ENCODE measurements around the gene CD1D.
"Not testable (repeated sequence)": the region's sequence is repeated elsewhere in the genome, so short reads cannot be mapped to it uniquely, and the experiment has no call there.

Gene CD1D

GRCh38 chr1:158180741-158181576 is at the start of gene CD1D:
Gene CD1D (plus strand): TSS chr1:158180895. CDS start chr1:158181102, 207 bp downstream.
- DNase-seq: peak; percentile 23

GRCh38 chr1:158131217-158131616 is 49.5 kb upstream of the CD1D start:
- no peak for DNase-seq

- no peak for DNase-seq
Observed at GRCh38 chr1:158140764-158141192, 39.9 kb upstream of the CD1D start.

- no peak for DNase-seq
Observed at GRCh38 chr1:158145173-158145719, 35.4 kb upstream of the CD1D start.

- DNase-seq: no peak
Observed at GRCh38 chr1:158146165-158146564, 34.5 kb upstream of the CD1D start.

GRCh38 chr1:158146739-158147138 is 34.0 kb upstream of the CD1D start:
- DNase-seq: no peak

- DNase-seq: no peak
Observed at GRCh38 chr1:158147401-158147800, 33.3 kb upstream of the CD1D start.

GRCh38 chr1:158147869-158148268 is 32.8 kb upstream of the CD1D start:
- DNase-seq: peak; percentile 24

- no peak for DNase-seq
Observed at GRCh38 chr1:158148468-158148867, 32.2 kb upstream of the CD1D start.

- no peak for DNase-seq
Observed at GRCh38 chr1:158149175-158149574, 31.5 kb upstream of the CD1D start.

GRCh38 chr1:158149577-158150269 is 31.0 kb upstream of the CD1D start:
- DNase-seq: peak; percentile 85

GRCh38 chr1:158150523-158150922 is 30.2 kb upstream of the CD1D start:
- no peak for DNase-seq

GRCh38 chr1:158153179-158153578 is 27.5 kb upstream of the CD1D start:
- DNase-seq: no peak

- DNase-seq: no peak
Observed at GRCh38 chr1:158153746-158154444, 26.8 kb upstream of the CD1D start.

GRCh38 chr1:158154501-158154900 is 26.2 kb upstream of the CD1D start:
- DNase-seq: no peak

GRCh38 chr1:158155673-158156072 is 25.0 kb upstream of the CD1D start:
- DNase-seq: no peak

GRCh38 chr1:158159597-158159996 is 21.1 kb upstream of the CD1D start:
- no peak for DNase-seq

GRCh38 chr1:158161446-158161845 is 19.2 kb upstream of the CD1D start:
- DNase-seq: no peak

- DNase-seq: no peak
Observed at GRCh38 chr1:158163000-158163947, 17.4 kb upstream of the CD1D start.

- DNase-seq: no peak
Observed at GRCh38 chr1:158169105-158169504, 11.6 kb upstream of the CD1D start.

GRCh38 chr1:158175915-158176314 is 4.8 kb upstream of the CD1D start:
- not testable (repeated sequence) for DNase-seq

GRCh38 chr1:158176399-158176798 is 4.3 kb upstream of the CD1D start:
- peak; percentile 25 for DNase-seq
